ENCODE results near the gene DUS3L. TPM values are rescaled to one million over a fixed set of nuclear protein-coding genes. Genes with fewer than 3 reads are reported as not detected.

Gene DUS3L
- total RNA-seq (2021; ENCODE audit: unreplicated experiment) (39.6 TPM), Bru-seq, nascent RNA (percentile 76 among the genes with signal in this experiment), BruChase-seq, experiment 1, labeled RNA remaining after a 2-hour chase (percentile 75 among the genes with signal in this experiment), BruChase-seq, experiment 2, labeled RNA remaining after a 6-hour chase (percentile 79 among the genes with signal in this experiment)
- 45.7 TPM for polyA plus RNA-seq (2012; ENCODE audit: insufficient read length)
- long read RNA-seq, transcript DUS3L-201 (13 exons, 2,113 nt), result major isoform, 14 of 48 reads
- long read RNA-seq, partial matches to known transcripts, result 24 of 48 reads
- long read RNA-seq, other reads (novel, unspliced or antisense), result 10 of 48 reads

DNA sequence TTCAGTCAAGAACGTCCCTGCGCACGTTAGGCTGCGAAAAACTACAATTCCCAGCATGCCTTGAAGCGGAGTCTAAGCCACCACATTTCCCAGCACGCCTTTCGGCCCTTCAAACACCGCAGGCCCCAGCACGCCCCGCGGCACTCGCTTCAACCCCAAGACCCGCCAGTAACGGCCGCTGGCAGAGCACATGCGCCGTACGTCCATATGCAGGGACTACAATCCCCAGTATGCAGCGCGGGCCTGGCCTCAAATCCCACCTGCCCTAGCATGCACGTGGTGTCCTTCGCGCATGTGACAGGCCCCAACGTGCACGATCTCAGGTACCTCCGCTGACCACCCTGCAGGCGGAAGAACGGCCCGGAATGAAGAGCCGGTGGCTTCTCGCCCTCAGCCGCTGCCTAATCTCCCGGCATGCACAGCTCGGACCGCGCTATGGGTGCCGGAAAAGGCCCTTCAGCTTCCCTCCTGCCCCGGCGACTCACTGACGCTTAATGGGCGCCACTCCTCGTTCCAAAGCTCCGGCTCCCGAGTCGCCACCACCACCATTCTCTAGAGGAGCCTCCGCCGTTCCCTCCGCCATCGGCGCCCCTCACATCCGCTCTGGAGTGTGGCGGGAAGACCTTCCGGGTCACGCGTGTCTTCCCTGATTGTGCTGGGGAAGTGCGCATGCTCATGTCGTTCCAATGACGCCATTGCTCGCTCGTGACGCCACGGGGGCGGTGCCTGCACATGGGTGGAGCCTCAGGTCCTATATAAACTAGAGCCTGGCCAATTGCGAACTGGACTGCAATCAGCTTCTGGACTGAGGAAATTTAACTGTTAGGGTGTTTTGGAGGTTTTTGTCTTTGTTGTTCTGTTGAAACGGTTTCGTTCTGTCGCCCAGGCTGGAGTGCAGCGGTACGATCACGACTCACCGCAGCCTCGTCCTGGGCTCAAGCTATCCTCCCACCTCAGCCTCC, at the start of gene DUS3L:
TSS of gene DUS3L (minus strand) at position 605 of the 962 bp plus-strand sequence. CDS start at position 583, 22 bp downstream.
- H3K27me3 ChIP-seq (ENCODE audit: control insufficient read depth, insufficient read depth, low read length), result no peaks in the 10 kb centered on the region
- TF ChIP-seq POLR2AphosphoS5 (IDR thresholded peaks at IDR 0.05; ENCODE audit: low read depth, low read length) (peak; percentile 61; the same call in 1 of the 2 replicates), TCF7L2 (IDR thresholded peaks at IDR 0.05; ENCODE audit: low read depth, low read length) (peak; percentile 91), SIN3A (IDR thresholded peaks at IDR 0.05; ENCODE audit: borderline replicate concordance, insufficient read depth, low read depth, low read length) (no peak)
- TSS peak; percentile 95 for BruUV-seq (replicated peaks)
- peak; percentile 87 for DNase-seq (ENCODE audit: low read depth, low spot score)
- no peaks in the 10 kb centered on the region for H3K4me1 ChIP-seq (ENCODE audit: control insufficient read depth, insufficient read depth, low read length)
- H3K4me3 ChIP-seq (ENCODE audit: low read depth in 2 of 2, low read length in 2 of 2), result peak within 1 kb of the TSS; percentile 68 to 76
- POLR2A ChIA-PET, result no interaction called here
- CTCF ChIA-PET, result no interaction called here
- intact Hi-C loops (cut with micrococcal nuclease; ENCODE audit: unreplicated experiment), result loop anchor here (10.0 kb wide), 1 partner anchor 96 kb away; the partner anchor contains the start of gene RPL36
- peak; percentile 96 for ATAC-seq
- 0 out of 2 replicates have a peak, but pooled peaks cover 6% of the 10 kb centered on the region for H3K36me3 ChIP-seq (ENCODE audit: control insufficient read depth, insufficient read depth, low read length)
- peak within 1 kb of the TSS; percentile 90 for H3K27ac ChIP-seq (ENCODE audit: low read length)
- in situ Hi-C loops (cut with HindIII; ENCODE audit: low pct_unique_long_range_greater_than_20kb, low sequenced_read_pairs), result no loop called here
- no peaks in the 10 kb centered on the region for H3K9me3 ChIP-seq (ENCODE audit: control insufficient read depth, insufficient read depth, low read depth, low read length)

- in situ Hi-C loops (cut with HindIII; ENCODE audit: low pct_unique_long_range_greater_than_20kb, low sequenced_read_pairs) (no loop called here), intact Hi-C loops (cut with micrococcal nuclease; ENCODE audit: unreplicated experiment) (no loop called here)
- no peaks in the 10 kb centered on the region for H3K36me3 ChIP-seq (ENCODE audit: control insufficient read depth, insufficient read depth, low read length)
- H3K4me3 ChIP-seq (ENCODE audit: low read depth in 2 of 2, low read length in 2 of 2), result no peak within 1 kb of the TSS
- TF ChIP-seq TCF7L2 (IDR thresholded peaks at IDR 0.05; ENCODE audit: low read depth, low read length) (no peak), CTCF (IDR thresholded peaks at IDR 0.05) (no peak), POLR2AphosphoS5 (IDR thresholded peaks at IDR 0.05; ENCODE audit: low read depth, low read length) (no peak), SIN3A (IDR thresholded peaks at IDR 0.05; ENCODE audit: borderline replicate concordance, insufficient read depth, low read depth, low read length) (no peak)
- TF ChIP-seq, protein P1, sequence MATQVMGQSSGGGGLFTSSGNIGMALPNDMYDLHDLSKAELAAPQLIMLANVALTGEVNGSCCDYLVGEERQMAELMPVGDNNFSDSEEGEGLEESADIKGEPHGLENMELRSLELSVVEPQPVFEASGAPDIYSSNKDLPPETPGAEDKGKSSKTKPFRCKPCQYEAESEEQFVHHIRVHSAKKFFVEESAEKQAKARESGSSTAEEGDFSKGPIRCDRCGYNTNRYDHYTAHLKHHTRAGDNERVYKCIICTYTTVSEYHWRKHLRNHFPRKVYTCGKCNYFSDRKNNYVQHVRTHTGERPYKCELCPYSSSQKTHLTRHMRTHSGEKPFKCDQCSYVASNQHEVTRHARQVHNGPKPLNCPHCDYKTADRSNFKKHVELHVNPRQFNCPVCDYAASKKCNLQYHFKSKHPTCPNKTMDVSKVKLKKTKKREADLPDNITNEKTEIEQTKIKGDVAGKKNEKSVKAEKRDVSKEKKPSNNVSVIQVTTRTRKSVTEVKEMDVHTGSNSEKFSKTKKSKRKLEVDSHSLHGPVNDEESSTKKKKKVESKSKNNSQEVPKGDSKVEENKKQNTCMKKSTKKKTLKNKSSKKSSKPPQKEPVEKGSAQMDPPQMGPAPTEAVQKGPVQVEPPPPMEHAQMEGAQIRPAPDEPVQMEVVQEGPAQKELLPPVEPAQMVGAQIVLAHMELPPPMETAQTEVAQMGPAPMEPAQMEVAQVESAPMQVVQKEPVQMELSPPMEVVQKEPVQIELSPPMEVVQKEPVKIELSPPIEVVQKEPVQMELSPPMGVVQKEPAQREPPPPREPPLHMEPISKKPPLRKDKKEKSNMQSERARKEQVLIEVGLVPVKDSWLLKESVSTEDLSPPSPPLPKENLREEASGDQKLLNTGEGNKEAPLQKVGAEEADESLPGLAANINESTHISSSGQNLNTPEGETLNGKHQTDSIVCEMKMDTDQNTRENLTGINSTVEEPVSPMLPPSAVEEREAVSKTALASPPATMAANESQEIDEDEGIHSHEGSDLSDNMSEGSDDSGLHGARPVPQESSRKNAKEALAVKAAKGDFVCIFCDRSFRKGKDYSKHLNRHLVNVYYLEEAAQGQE (IDR thresholded peaks at IDR 0.05; ENCODE audit: insufficient read depth in 1 of 2, low read depth in 2 of 2, low read length in 1 of 2), result no peak
- DNase-seq (ENCODE audit: low read depth, low spot score), result no peak
- ATAC-seq, result no peak
- ChIA-PET CTCF (no interaction called here), POLR2A (no interaction called here)
- no TSS peak for BruUV-seq (replicated peaks)
- H3K27me3 ChIP-seq (ENCODE audit: control insufficient read depth, insufficient read depth, low read length), result no peaks in the 10 kb centered on the region
- H3K9me3 ChIP-seq (ENCODE audit: control insufficient read depth, insufficient read depth, low read depth, low read length), result no peaks in the 10 kb centered on the region
- H3K4me1 ChIP-seq (ENCODE audit: control insufficient read depth, insufficient read depth, low read length), result no peaks in the 10 kb centered on the region
- no peak within 1 kb of the TSS for H3K27ac ChIP-seq (ENCODE audit: low read length)
Observed at GRCh38 chr19:5839065-5840017, 48.4 kb upstream of the DUS3L start, which contains the start of gene FUT6. TSS of gene FUT6 (minus strand) at chr19:5839702. CDS start at chr19:5832567, 7,135 bp downstream.

Measured in Panc1 (cell line).